Measurements from ENCODE around the gene GEMIN7.

Gene GEMIN7

GRCh38 chr19:45040059-45040771 is 38.8 kb upstream of the GEMIN7 start:
- no peak for DNase-seq (ENCODE audit: low read depth)
- H3K4me3 ChIP-seq (ENCODE audit: low read length): peak overlapping the region; percentile 93
- no peak for TF ChIP-seq CTCF (IDR thresholded peaks at IDR 0.05; ENCODE audit: insufficient read depth, low read depth, low read length, missing control alignments)

GRCh38 chr19:45041125-45041524 is 37.9 kb upstream of the GEMIN7 start:
- TF ChIP-seq CTCF (IDR thresholded peaks at IDR 0.05; ENCODE audit: insufficient read depth, low read depth, low read length, missing control alignments): no peak
- DNase-seq (ENCODE audit: low read depth): no peak
- H3K4me3 ChIP-seq (ENCODE audit: low read length): no peak overlapping the region

GRCh38 chr19:45045671-45046353 is 33.2 kb upstream of the GEMIN7 start:
- no peak for TF ChIP-seq CTCF (IDR thresholded peaks at IDR 0.05; ENCODE audit: insufficient read depth, low read depth, low read length, missing control alignments)
- no peak overlapping the region for H3K4me3 ChIP-seq (ENCODE audit: low read length)
- DNase-seq (ENCODE audit: low read depth): no peak

- TF ChIP-seq CTCF (IDR thresholded peaks at IDR 0.05; ENCODE audit: insufficient read depth, low read depth, low read length, missing control alignments): no peak
- H3K4me3 ChIP-seq (ENCODE audit: low read length): no peak overlapping the region
- DNase-seq (ENCODE audit: low read depth): no peak
Observed at GRCh38 chr19:45046355-45046754, 32.7 kb upstream of the GEMIN7 start.

GRCh38 chr19:45047188-45047797 is 31.8 kb upstream of the GEMIN7 start:
- no peak for DNase-seq (ENCODE audit: low read depth)
- H3K4me3 ChIP-seq (ENCODE audit: low read length): no peak overlapping the region

GRCh38 chr19:45049073-45049736 is 29.9 kb upstream of the GEMIN7 start:
- H3K4me3 ChIP-seq (ENCODE audit: low read length): no peak overlapping the region
- peak; percentile 65 for DNase-seq (ENCODE audit: low read depth)
- no peak for TF ChIP-seq CTCF (IDR thresholded peaks at IDR 0.05; ENCODE audit: insufficient read depth, low read depth, low read length, missing control alignments)

More at GRCh38 chr19:45047188-45047797, 31.8 kb upstream of the GEMIN7 start:
- no peak for TF ChIP-seq CTCF (IDR thresholded peaks at IDR 0.05; ENCODE audit: insufficient read depth, low read depth, low read length, missing control alignments)

All from epithelial cell of esophagus (primary cell).